Activated CD4-positive, CD25-positive, alpha-beta regulatory T cell (primary cell): ENCODE data around the gene SEC24D.

Experiments used
- DNase-seq, 4 experiments: peaks; one replicate each; lab custom pipeline; 2025; lab: John Stamatoyannopoulos, UW

The SEC24D gene

GRCh38 chr4:118773429-118773792, 62.5 kb downstream of the SEC24D start:
- DNase-seq, result no peak

- no peak for DNase-seq
Observed at GRCh38 chr4:118772767-118773428, 63.0 kb downstream of the SEC24D start.

GRCh38 chr4:118772081-118772766, 63.7 kb downstream of the SEC24D start:
- no peak for DNase-seq

- no peak for DNase-seq
Observed at GRCh38 chr4:118770741-118771187, 65.2 kb downstream of the SEC24D start.

- DNase-seq, result no peak
Observed at GRCh38 chr4:118769161-118769560, 66.8 kb downstream of the SEC24D start.

GRCh38 chr4:118767109-118767508, 68.8 kb downstream of the SEC24D start:
- DNase-seq, result no peak

- DNase-seq, result no peak
Observed at GRCh38 chr4:118765399-118765798, 70.5 kb downstream of the SEC24D start.

GRCh38 chr4:118762730-118763477, 73.0 kb downstream of the SEC24D start:
- DNase-seq, result no peak

GRCh38 chr4:118762155-118762554, 73.8 kb downstream of the SEC24D start:
- no peak for DNase-seq

- DNase-seq, result no peak
Observed at GRCh38 chr4:118761397-118762016, 74.4 kb downstream of the SEC24D start.

- no peak for DNase-seq
Observed at GRCh38 chr4:118760493-118760892, 75.4 kb downstream of the SEC24D start.

GRCh38 chr4:118760092-118760491, 75.8 kb downstream of the SEC24D start:
- no peak for DNase-seq

GRCh38 chr4:118759481-118759880, 76.4 kb downstream of the SEC24D start:
- no peak for DNase-seq

- no peak for DNase-seq
Observed at GRCh38 chr4:118758293-118758692, 77.6 kb downstream of the SEC24D start.

GRCh38 chr4:118757761-118758251, 78.1 kb downstream of the SEC24D start:
- DNase-seq, result no peak

- DNase-seq, result no peak
Observed at GRCh38 chr4:118756958-118757357, 79.0 kb downstream of the SEC24D start.

- DNase-seq, result no peak
Observed at GRCh38 chr4:118756429-118756828, 79.5 kb downstream of the SEC24D start.

GRCh38 chr4:118755438-118756226, 80.3 kb downstream of the SEC24D start:
- no peak for DNase-seq

- DNase-seq, result no peak
Observed at GRCh38 chr4:118754890-118755289, 81.0 kb downstream of the SEC24D start.

GRCh38 chr4:118753685-118754084, 82.2 kb downstream of the SEC24D start:
- DNase-seq, result no peak

- DNase-seq, result no peak
Observed at GRCh38 chr4:118753096-118753495, 82.8 kb downstream of the SEC24D start.

- no peak for DNase-seq
Observed at GRCh38 chr4:118752551-118752950, 83.4 kb downstream of the SEC24D start.
